Caco-2 (cell line): ENCODE data around the gene TAF6. TPM values are rescaled to one million over a fixed set of nuclear protein-coding genes. Genes with fewer than 3 reads are reported as not detected.
"Not testable (repeated sequence)": the region's sequence is repeated elsewhere in the genome, so short reads cannot be mapped to it uniquely, and the experiment has no call there.

Experiments used
- BruUV-seq: library from RNA; stranded (reverse); fragments of 400-500 nt; replicated peaks from 2 replicates; lab custom pipeline; 2021; lab: Mats Ljungman, UMichigan
- CTCF ChIA-PET: fragments of 300-600 bp; sonication (Branson Sonifier 250); formaldehyde crosslinking; loops from one replicate; lab custom pipeline; 2022; ENCODE audit warnings: antibody characterized with exemption; lab: Charles Lee
- POLR2A ChIA-PET: fragments of 300-600 bp; sonication (Branson Sonifier 250); formaldehyde crosslinking; loops from one replicate; lab custom pipeline; 2022; ENCODE audit warnings: antibody characterized with exemption; lab: Charles Lee
- DNase-seq, 2 experiments: peaks; one replicate each; pipeline versions ENCODE4 v3.0.0 to v3.0.0-alpha.2; 2020 to 2022
- H3K27me3 ChIP-seq: replicated peaks from 2 replicates; pipeline ENCODE4 v1.6.0; 2011; ENCODE audit warnings: low read length; ENCODE audit not compliant: control insufficient read depth, insufficient read depth
- H3K36me3 ChIP-seq: 2 replicates; pipeline ENCODE4 v1.5.1; 2011; ENCODE audit warnings: low read length; ENCODE audit not compliant: control insufficient read depth, insufficient read depth
- H3K4me1 ChIP-seq: fragments of 250-450 bp; sonication (Bioruptor Pico); 2 replicates; pipeline ENCODE4 v1.5.1; 2020; ENCODE audit warnings: mild to moderate bottlenecking
- H3K4me3 ChIP-seq: 2 replicates; pipeline ENCODE4 v1.5.1; 2011; ENCODE audit warnings: low read depth, mild to moderate bottlenecking, control low read depth, low read length
- H3K9me3 ChIP-seq: fragments of 250-450 bp; sonication (Bioruptor Pico); 2 replicates; pipeline ENCODE4 v1.5.1; 2020; ENCODE audit warnings: mild to moderate bottlenecking, moderate library complexity
- H3K27ac Mint-ChIP-seq: one replicate; pipeline ENCODE4 v1.8.0; 2022; ENCODE audit warnings: mixed read lengths; ENCODE audit not compliant: unreplicated experiment
- H3K27me3 Mint-ChIP-seq: one replicate; pipeline ENCODE4 v1.8.0; 2022; ENCODE audit warnings: mixed read lengths; ENCODE audit not compliant: insufficient read depth, unreplicated experiment
- H3K36me3 Mint-ChIP-seq: one replicate; pipeline ENCODE4 v1.8.0; 2022; ENCODE audit warnings: mild to moderate bottlenecking, mixed read lengths; ENCODE audit not compliant: insufficient read depth, unreplicated experiment
- H3K4me1 Mint-ChIP-seq: one replicate; pipeline ENCODE4 v1.8.0; 2022; ENCODE audit warnings: low read depth, mixed read lengths; ENCODE audit not compliant: unreplicated experiment
- H3K4me3 Mint-ChIP-seq: one replicate; pipeline ENCODE4 v1.8.0; 2022; ENCODE audit warnings: mild to moderate bottlenecking, moderate library complexity, mixed read lengths; ENCODE audit not compliant: unreplicated experiment
- H3K9me3 Mint-ChIP-seq: one replicate; pipeline ENCODE4 v1.8.0; 2022; ENCODE audit warnings: mixed read lengths; ENCODE audit not compliant: unreplicated experiment
- CTCF ChIP-seq, 2 experiments: fragments of 200-600 bp in 1 of 2; IDR thresholded peaks; 1 replicate in 1 of 2; 2 replicates in 1 of 2; pipeline versions ENCODE4 v1.5.1 to v1.8.0; 2011 to 2022; ENCODE audit warnings: antibody characterized with exemption in 1 of 2, control low read depth in 1 of 2, inconsistent platforms in 1 of 2, low read depth in 1 of 2, low read length in 1 of 2, mild to moderate bottlenecking in 1 of 2, moderate library complexity in 1 of 2; ENCODE audit not compliant: insufficient read depth in 1 of 2, severe bottlenecking in 1 of 2, unreplicated experiment in 1 of 2
- intact Hi-C: fragments of 100-400 bp; cut with micrococcal nuclease; formaldehyde crosslinking; loops from one replicate; pipeline ENCODE4 v1.10.0; 2022; ENCODE audit not compliant: unreplicated experiment
- total RNA-seq: library from RNA; stranded (reverse); gene quantifications from 2 replicates; pipeline ENCODE4 v1.2.3, GENCODE V29; 2022

The TAF6 gene
- total RNA-seq, 1 experiment from 2014 or later = 81.2 TPM

- Mint-ChIP-seq H3K4me1 (peaks cover 18% of the 10 kb centered on the region), H3K9me3 (no peaks in the 10 kb centered on the region), H3K36me3 (peaks cover 19% of the 10 kb centered on the region), H3K27ac (no peak overlapping the region), H3K4me3 (peak overlapping the region; percentile 60), H3K27me3 (no peaks in the 10 kb centered on the region)
- TF ChIP-seq CTCF (IDR thresholded peaks at IDR 0.05; ENCODE audit: insufficient read depth in 1 of 2, low read depth in 1 of 2, low read length in 1 of 2, severe bottlenecking in 1 of 2, unreplicated experiment in 1 of 2) = peak; percentile 79 to 93
- Histone ChIP-seq H3K27me3 (no peaks in the 10 kb centered on the region), H3K4me1 (peaks cover 8% of the 10 kb centered on the region; the same call in 1 of the 2 replicates), H3K4me3 (no peak overlapping the region), H3K36me3 (no peaks in the 10 kb centered on the region), H3K9me3 (no peaks in the 10 kb centered on the region)
- CTCF ChIA-PET = interaction anchor here (0.6 to 1.5 kb wide), 7 partner anchors 18 to 151 kb away, joined by 3 to 8 read pairs (median 5); partner anchors contain the start of genes AP4M1, LAMTOR4 and MCM7
- POLR2A ChIA-PET = interaction anchor here (1.1 kb wide), 1 partner anchor 29 kb away, joined by 7 read pairs; the partner anchor contains the start of gene AP4M1
- intact Hi-C loops = no loop called here
- peak; percentile 76 to 86 for DNase-seq
- BruUV-seq = no TSS peak
Measured at GRCh38 chr7:100130608-100131453, 11.7 kb upstream of the TAF6 start.

- H3K27me3 ChIP-seq, H3K27me3 Mint-ChIP-seq, H3K9me3 Mint-ChIP-seq, H3K36me3 ChIP-seq, H3K4me3 Mint-ChIP-seq, BruUV-seq, H3K9me3 ChIP-seq, H3K27ac Mint-ChIP-seq, H3K4me3 ChIP-seq, intact Hi-C loops, DNase-seq: not testable (repeated sequence)
- ChIA-PET CTCF (interaction anchor here (0.7 to 1.5 kb wide), 5 partner anchors 18 to 150 kb away, joined by 3 to 8 read pairs (median 7); partner anchors contain the start of genes AP4M1, LAMTOR4 and MCM7), POLR2A (interaction anchor here (1.1 kb wide), 1 partner anchor 28 kb away, joined by 7 read pairs; the partner anchor contains the start of gene AP4M1)
- H3K4me1 ChIP-seq = peaks cover 14% of the 10 kb centered on the region
- H3K36me3 Mint-ChIP-seq = peaks cover 25% of the 10 kb centered on the region
- peaks cover 24% of the 10 kb centered on the region for H3K4me1 Mint-ChIP-seq
Measured at GRCh38 chr7:100130220-100130607, 11.1 kb upstream of the TAF6 start.

DNA sequence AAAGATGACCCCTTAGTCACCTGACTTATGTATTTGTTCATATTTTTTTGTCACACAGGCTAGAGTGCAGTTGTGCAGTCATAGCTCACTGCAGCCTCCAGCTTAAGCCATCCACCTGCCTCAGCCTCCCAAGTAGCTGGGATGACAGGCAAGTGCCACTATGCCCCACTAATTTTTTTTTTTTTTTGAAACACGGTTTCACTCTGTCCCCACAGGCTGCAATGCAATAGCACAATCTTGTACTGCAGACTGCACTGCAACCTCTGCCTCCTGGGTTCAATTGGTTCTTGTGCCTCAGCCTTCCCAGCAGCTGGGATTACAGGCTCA is 9.4 kb upstream of the TAF6 start:
- Histone ChIP-seq H3K4me3 (peak overlapping the region; percentile 95; the same call in 1 of the 2 replicates), H3K27me3 (no peaks in the 10 kb centered on the region), H3K4me1 (peaks cover 20% of the 10 kb centered on the region), H3K9me3 (no peaks in the 10 kb centered on the region), H3K36me3 (no peaks in the 10 kb centered on the region)
- H3K27ac Mint-ChIP-seq = no peak overlapping the region
- H3K4me1 Mint-ChIP-seq = peaks cover 32% of the 10 kb centered on the region
- no peaks in the 10 kb centered on the region for H3K9me3 Mint-ChIP-seq
- intact Hi-C loops = no loop called here
- CTCF ChIA-PET = interaction anchor here (0.6 to 1.6 kb wide), 4 partner anchors 19 to 279 kb away, joined by 3 to 6 read pairs (median 4); partner anchors contain the start of gene LAMTOR4
- no peak for DNase-seq
- no peaks in the 10 kb centered on the region for H3K27me3 Mint-ChIP-seq
- no peak for TF ChIP-seq CTCF (IDR thresholded peaks at IDR 0.05; ENCODE audit: insufficient read depth in 1 of 2, low read depth in 1 of 2, low read length in 1 of 2, severe bottlenecking in 1 of 2, unreplicated experiment in 1 of 2)
- no TSS peak for BruUV-seq
- peaks cover 25% of the 10 kb centered on the region for H3K36me3 Mint-ChIP-seq
- POLR2A ChIA-PET = interaction anchor here (0.6 to 1.2 kb wide), 3 partner anchors 27 to 300 kb away, joined by 3 to 8 read pairs (median 4); partner anchors contain the start of genes AP4M1, MCM7, MEPCE and ZCWPW1
- H3K4me3 Mint-ChIP-seq = peak overlapping the region; percentile 99
